Type B pancreatic cell (in vitro differentiated cells): Measurements from ENCODE around the gene GRHPR. TPM values are rescaled to one million over a fixed set of nuclear protein-coding genes. Genes with fewer than 3 reads are reported as not detected.

ENCODE experiments used
- DNase-seq: peaks from one replicate; pipeline ENCODE4 v3.0.0; 2021; ENCODE audit warnings: mixed read lengths; ENCODE audit not compliant: unreplicated experiment; ENCODE audit errors: extremely low spot score
- H3K27ac Mint-ChIP-seq: 2 replicates; pipeline ENCODE4 v1.8.0; 2021; ENCODE audit warnings: mild to moderate bottlenecking, mixed read lengths
- H3K27me3 Mint-ChIP-seq: 2 replicates; pipeline ENCODE4 v1.8.0; 2021; ENCODE audit warnings: mixed read lengths
- H3K36me3 Mint-ChIP-seq: 2 replicates; pipeline ENCODE4 v1.8.0; 2021; ENCODE audit warnings: mixed read lengths
- H3K4me1 Mint-ChIP-seq: one replicate; pipeline ENCODE4 v1.8.0; 2021; ENCODE audit warnings: mixed read lengths; ENCODE audit not compliant: unreplicated experiment
- H3K4me3 Mint-ChIP-seq: 2 replicates; pipeline ENCODE4 v1.8.0; 2021; ENCODE audit warnings: mild to moderate bottlenecking, mixed read lengths
- H3K9me3 Mint-ChIP-seq: 2 replicates; pipeline ENCODE4 v1.8.0; 2021; ENCODE audit warnings: mixed read lengths
- long read RNA-seq: library from polyadenylated mRNA; unstranded; transcript quantifications from one replicate; pipeline ENCODE4 v2.0.0, GENCODE V29; 2020
- total RNA-seq: library from RNA; stranded (reverse); gene quantifications from 2 replicates; pipeline ENCODE4 v1.2.1, GENCODE V29; 2021; ENCODE audit warnings: low replicate concordance
- TF ChIP-seq, protein P1 (sequence below): fragments of 200-600 bp; sonication (generic); conservative IDR thresholded peaks from 2 replicates; pipeline ENCODE4 v1.5.0; 2021; ENCODE audit warnings: antibody characterized with exemption, mild to moderate bottlenecking

GRHPR gene
- 81.6 and 109 TPM in 2 replicates for total RNA-seq
- long read RNA-seq, full-length matches to known transcripts: 141 of 169 reads
- long read RNA-seq, partial matches to known transcripts: 7 of 169 reads
- long read RNA-seq, other reads (novel, unspliced or antisense): 21 of 169 reads

DNA sequence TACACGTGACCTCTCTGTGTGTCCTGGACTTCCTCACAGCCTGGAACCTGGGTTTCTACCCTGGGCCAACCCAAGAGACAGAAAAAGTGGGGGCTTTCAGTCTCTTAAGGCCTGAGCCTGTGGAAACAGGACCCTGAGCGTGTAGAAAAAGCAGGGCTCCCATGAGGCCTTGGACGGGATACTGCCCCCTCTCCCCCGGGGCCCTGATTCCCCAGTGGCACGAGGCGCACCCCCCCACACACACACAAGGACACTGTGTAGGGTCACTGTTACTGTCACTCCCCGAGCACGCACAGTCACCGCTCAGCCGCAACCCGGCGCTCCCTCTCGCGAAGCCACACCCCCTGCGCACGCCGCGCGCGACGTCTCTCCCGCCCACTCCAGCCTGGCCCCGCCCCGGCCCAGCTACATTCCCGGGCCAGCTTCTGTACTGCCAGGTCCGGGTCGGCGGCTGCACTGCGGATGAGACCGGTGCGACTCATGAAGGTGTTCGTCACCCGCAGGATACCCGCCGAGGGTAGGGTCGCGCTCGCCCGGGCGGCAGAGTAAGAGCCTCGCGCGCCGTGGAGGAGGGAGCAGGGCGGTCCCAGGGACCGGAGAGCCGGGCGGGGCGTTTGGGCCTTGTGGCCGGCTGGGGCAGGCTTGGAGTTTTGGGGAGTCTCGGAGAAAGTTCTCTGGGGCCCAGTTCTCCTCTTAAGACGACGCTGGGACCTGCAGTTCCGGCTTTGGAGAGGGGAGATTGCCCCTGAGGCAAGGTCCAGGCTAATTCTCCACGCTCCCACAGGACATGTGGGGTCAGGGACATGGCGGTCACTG lies at the start of gene GRHPR:
TSS of gene GRHPR (plus strand) at position 408 of the 816 bp plus-strand sequence. CDS start at position 463, 55 bp downstream.
- peaks cover 13% of the 10 kb centered on the region for H3K4me1 Mint-ChIP-seq
- peak within 1 kb of the TSS; percentile 96 for H3K27ac Mint-ChIP-seq
- peak; percentile 88 for DNase-seq
- TF ChIP-seq, protein P1, sequence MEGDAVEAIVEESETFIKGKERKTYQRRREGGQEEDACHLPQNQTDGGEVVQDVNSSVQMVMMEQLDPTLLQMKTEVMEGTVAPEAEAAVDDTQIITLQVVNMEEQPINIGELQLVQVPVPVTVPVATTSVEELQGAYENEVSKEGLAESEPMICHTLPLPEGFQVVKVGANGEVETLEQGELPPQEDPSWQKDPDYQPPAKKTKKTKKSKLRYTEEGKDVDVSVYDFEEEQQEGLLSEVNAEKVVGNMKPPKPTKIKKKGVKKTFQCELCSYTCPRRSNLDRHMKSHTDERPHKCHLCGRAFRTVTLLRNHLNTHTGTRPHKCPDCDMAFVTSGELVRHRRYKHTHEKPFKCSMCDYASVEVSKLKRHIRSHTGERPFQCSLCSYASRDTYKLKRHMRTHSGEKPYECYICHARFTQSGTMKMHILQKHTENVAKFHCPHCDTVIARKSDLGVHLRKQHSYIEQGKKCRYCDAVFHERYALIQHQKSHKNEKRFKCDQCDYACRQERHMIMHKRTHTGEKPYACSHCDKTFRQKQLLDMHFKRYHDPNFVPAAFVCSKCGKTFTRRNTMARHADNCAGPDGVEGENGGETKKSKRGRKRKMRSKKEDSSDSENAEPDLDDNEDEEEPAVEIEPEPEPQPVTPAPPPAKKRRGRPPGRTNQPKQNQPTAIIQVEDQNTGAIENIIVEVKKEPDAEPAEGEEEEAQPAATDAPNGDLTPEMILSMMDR: no peak
- H3K9me3 Mint-ChIP-seq: no peaks in the 10 kb centered on the region
- peaks cover 8% of the 10 kb centered on the region for H3K36me3 Mint-ChIP-seq
- peak within 1 kb of the TSS; percentile 94 for H3K4me3 Mint-ChIP-seq
- no peaks in the 10 kb centered on the region for H3K27me3 Mint-ChIP-seq

DNA sequence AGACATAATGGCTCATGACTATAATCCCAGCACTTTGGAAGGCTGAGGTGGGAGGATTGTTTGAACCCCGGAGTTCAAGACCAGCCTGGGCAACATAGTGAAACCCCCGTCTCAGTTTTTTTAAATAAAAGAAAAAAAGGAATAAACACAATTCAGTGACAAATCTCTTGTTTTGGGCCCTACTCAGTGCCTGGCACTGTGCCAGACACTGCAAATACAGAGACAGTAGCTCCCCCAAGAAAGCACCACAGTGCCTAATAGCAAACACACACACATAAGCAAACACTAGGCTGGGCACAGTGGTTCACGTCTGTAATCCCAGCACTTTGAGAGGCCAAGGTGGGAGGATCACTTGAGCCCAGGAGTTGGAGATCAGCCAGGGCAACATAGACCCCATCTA lies 49.7 kb upstream of the GRHPR start:
- H3K27ac Mint-ChIP-seq: no peak overlapping the region
- H3K36me3 Mint-ChIP-seq: no peaks in the 10 kb centered on the region
- no peaks in the 10 kb centered on the region for H3K4me1 Mint-ChIP-seq
- no peaks in the 10 kb centered on the region for H3K9me3 Mint-ChIP-seq
- TF ChIP-seq, protein P1: no peak
- peaks cover 17% of the 10 kb centered on the region for H3K27me3 Mint-ChIP-seq
- no peak for DNase-seq
- no peak overlapping the region for H3K4me3 Mint-ChIP-seq

DNA sequence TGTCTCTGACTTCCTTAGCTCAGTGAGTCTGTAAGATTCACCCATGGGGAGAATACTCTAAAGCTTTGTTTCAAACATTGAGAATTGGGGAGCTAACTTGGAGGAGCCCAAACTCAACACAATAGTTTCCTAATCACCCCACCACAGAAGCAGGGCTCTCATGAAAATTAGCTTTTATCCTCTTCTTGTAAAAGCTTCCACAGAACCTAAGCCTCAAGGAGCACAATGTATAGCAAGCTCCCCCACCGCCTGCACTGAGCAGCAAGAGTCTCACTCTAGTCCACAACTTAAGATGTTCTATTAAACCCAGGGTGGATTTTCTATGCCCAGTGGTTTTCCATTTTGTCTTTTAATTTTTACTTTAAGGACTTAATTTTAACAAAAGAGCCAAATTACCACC lies 48.9 kb upstream of the GRHPR start:
- no peaks in the 10 kb centered on the region for H3K9me3 Mint-ChIP-seq
- H3K27ac Mint-ChIP-seq: no peak overlapping the region
- DNase-seq: no peak

DNA sequence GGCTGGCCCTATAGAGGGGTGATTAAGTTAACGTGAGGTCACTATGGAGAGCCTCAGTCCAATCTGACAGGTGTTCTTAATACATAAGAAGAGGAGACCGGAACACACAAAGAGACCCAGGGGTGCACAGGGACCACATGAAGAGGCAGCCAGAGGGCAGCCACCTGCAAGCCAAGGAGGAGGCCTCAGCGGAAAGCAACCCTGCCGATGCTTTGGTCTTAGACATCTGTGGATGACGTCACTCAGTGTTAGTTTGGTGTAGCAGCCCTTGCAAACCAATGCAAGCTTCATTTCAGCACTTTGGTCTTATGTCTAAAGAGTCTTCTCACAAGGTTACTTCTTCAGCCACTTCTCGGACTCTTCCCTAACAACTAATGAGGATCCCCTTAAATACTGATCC lies 47.6 kb upstream of the GRHPR start:
- Mint-ChIP-seq H3K36me3 (no peaks in the 10 kb centered on the region), H3K4me1 (no peaks in the 10 kb centered on the region), H3K27me3 (peaks cover 22% of the 10 kb centered on the region), H3K4me3 (no peak overlapping the region), H3K9me3 (no peaks in the 10 kb centered on the region), H3K27ac (no peak overlapping the region)
- TF ChIP-seq, protein P1: no peak
- DNase-seq: no peak

More for the DNA sequence above, 48.9 kb upstream of the GRHPR start:
- Mint-ChIP-seq H3K4me1 (no peaks in the 10 kb centered on the region), H3K4me3 (no peak overlapping the region), H3K27me3 (peaks cover 22% of the 10 kb centered on the region), H3K36me3 (no peaks in the 10 kb centered on the region)
- TF ChIP-seq, protein P1: no peak

DNA sequence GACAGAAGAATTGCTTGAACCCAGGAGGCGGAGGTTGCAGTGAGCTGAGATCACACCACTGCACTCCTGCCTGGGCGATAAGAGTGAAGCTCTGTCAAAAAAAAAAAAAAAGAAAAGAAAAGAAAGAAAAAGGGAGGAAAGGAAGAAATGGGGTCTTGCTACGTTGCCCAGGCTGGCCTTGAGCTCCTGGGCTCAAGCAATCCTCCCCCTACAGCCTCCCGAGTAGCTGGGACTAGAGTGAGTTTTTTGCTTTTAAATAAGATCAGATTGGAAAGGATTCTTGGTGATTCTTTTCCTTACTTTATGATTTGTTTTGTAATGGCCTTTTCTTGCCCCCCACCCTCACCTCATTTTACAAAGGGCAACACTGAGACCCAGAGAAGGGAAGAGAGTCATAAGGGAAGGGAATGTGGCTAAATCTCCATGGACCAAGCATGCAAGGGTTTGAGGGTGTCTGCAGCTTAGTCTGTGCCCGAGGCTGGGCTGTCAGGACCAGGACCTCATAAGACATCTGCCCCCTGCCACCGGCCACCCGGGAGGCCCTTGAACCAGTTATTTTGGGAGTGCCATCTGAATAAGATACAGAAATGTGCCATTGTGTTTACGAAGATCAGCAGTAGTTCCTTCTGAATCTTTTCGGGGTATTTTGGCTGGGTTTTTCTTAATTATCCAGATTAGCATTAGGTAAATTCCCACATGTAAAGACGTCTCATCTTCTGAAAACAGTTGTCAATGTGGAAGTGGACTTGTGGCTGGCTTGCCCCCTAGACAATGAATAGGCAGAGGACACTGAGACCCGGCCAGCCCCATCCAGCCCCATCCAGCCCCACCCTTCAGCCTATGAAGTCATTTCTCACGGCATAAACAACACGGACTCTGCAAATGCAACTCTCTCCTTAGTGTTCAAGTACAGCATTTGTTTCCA lies 44.5 kb upstream of the GRHPR start:
- peaks cover 22% of the 10 kb centered on the region for H3K27me3 Mint-ChIP-seq
- H3K27ac Mint-ChIP-seq: no peak overlapping the region
- no peaks in the 10 kb centered on the region for H3K36me3 Mint-ChIP-seq
- H3K9me3 Mint-ChIP-seq: peaks cover 8% of the 10 kb centered on the region
- no peaks in the 10 kb centered on the region for H3K4me1 Mint-ChIP-seq
- DNase-seq: no peak
- no peak overlapping the region for H3K4me3 Mint-ChIP-seq
- TF ChIP-seq, protein P1: no peak
